AG20443 (cell line): ENCODE data around the gene MDH2.
A peak's percentile ranks its signal among the peaks of the same experiment; 100 is the strongest.
"Not testable (repeated sequence)": the region's sequence is repeated elsewhere in the genome, so short reads cannot be mapped to it uniquely, and the experiment has no call there.

ENCODE experiments used
- DNase-seq: peaks from one replicate; pipeline ENCODE4 v3.0.0; 2012; ENCODE audit warnings: low spot score, mixed read lengths

The MDH2 gene, protein sequence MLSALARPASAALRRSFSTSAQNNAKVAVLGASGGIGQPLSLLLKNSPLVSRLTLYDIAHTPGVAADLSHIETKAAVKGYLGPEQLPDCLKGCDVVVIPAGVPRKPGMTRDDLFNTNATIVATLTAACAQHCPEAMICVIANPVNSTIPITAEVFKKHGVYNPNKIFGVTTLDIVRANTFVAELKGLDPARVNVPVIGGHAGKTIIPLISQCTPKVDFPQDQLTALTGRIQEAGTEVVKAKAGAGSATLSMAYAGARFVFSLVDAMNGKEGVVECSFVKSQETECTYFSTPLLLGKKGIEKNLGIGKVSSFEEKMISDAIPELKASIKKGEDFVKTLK

DNA sequence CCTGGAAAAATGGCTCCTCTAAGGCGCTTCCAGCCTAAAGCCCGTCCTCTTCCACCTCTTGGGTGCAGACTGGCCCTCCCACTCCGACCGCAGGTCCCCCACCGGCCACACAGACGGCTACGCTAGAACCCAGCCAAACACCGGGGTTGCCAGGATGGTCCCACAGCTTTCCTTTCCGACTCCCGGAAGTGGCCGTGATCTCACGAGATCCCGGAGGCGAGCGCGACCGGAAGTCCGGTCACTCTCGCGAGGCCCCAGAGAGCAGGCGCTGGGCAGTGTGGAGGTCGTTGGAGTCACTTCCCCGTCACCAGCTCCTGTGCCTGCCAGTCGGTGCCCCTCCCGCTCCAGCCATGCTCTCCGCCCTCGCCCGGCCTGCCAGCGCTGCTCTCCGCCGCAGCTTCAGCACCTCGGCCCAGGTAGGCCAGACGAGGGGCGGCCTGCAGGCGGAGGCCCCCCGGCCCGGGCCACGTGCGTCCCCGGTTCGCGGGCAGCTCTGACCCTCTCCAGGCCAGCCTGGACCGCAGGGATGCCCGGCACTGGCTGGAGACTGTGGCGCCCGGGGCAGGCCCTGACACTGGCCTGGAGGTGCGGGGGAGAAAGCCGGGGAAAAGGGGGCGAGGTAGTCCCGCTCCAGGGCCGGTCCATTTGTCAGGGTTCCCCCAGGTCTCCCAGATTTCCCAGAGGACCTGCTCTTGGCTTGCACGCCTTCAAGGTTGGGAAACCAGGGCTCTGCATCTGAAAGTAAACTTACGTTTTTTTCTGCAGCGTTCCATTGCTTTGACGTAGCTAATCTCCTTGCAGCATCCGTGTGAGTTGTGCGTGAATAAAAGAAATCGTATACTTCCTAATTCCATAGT, at the start of gene MDH2, which contains the start of gene STYXL1:
TSS of gene MDH2 (plus strand) at position 296 of the 857 bp plus-strand sequence. CDS start at position 351, 55 bp downstream.
TSS of gene STYXL1 (minus strand) at position 190 of the 857 bp plus-strand sequence. CDS start 17,477 bp downstream, outside the sequence.
- DNase-seq = peak; percentile 98

DNA sequence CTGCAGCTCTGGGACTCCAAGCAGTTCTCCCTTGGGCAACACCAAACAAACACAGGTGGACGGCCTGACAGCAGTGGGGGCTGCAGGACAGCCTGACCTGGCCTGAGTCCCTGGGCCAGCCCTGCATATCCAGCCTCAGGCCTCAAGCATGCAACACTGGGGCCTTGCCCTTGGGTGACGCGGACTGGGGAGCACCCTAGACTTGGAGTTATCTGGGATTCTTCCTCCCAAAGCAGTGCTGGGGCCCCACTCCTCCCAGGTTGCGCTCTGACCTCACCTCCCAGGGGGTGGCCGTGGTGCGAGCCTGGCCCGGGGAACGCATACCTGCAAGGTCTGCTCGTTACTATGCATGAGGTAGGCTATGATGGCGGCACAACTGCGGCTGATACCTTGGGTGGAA, 47.3 kb upstream of the MDH2 start:
- DNase-seq = peak; percentile 4

- peak; percentile 1 for DNase-seq
Observed at GRCh38 chr7:76002139-76002538, 45.8 kb upstream of the MDH2 start.

GRCh38 chr7:76002822-76003221, 45.1 kb upstream of the MDH2 start:
- peak; percentile 1 for DNase-seq

GRCh38 chr7:76003351-76003750, 44.6 kb upstream of the MDH2 start:
- peak; percentile 1 for DNase-seq

GRCh38 chr7:76005004-76005403, 42.9 kb upstream of the MDH2 start:
- peak; percentile 0 for DNase-seq

GRCh38 chr7:76008156-76008687, 39.7 kb upstream of the MDH2 start:
- DNase-seq = no peak

- peak; percentile 4 for DNase-seq
Observed at GRCh38 chr7:76009672-76010600, 38.0 kb upstream of the MDH2 start.

DNA sequence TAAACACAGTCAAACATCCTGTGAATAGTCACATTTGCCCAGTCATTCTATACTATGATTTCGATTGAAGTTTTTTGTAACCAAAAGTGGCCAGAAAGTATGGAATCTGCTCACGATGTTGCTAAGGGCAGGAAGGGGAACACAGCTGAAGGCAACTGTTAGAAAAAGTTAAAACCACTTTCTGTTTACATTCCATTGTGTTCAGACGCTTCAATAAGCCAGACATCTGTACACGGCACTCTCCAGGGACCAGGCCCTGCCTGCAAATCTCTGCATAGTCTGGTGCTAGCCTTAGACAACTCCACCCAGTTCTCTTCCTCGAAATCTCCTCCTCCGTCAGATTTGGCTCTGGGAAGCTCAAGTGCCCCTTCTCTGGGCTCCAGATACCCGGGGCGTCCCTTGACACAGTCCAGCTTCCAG, 36.5 kb upstream of the MDH2 start:
- DNase-seq = peak; percentile 88

GRCh38 chr7:76016191-76016947, 31.5 kb upstream of the MDH2 start:
- no peak for DNase-seq

- DNase-seq = not testable (repeated sequence)
Observed at GRCh38 chr7:76018520-76018919, 29.4 kb upstream of the MDH2 start.

DNA sequence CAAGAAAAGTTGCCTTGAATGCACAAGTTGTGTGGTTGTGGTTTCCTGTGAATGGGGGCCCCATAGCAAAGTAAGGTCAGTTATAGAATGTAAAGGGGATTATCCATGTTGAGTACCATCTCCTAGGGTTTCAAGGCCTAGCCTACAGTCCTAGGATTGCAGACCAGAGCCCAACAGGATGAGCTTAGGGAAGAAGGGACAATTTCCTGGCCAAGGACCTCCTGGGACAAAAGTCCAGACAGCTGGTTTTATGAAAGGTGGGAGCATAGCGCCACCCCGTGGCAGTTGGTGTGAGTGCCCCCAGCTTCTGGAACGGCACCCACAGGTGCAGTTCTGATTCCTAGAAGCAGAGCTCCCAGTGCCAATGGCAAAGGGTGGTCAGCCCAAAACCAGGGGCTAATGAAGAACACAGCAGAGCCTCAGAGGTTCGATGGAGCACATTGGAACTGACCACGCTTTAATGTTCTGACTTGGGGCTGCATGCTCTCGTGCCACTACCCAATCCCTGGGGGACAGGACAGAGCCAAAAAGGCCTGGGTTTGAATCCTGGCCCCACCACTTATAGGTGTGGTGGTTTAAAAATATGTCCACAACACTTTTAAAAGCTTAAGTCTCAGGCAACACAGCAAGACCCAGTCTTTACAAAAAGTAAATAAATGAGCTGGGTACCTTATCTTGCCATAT, 27.7 kb upstream of the MDH2 start:
- DNase-seq = peak; percentile 86

DNA sequence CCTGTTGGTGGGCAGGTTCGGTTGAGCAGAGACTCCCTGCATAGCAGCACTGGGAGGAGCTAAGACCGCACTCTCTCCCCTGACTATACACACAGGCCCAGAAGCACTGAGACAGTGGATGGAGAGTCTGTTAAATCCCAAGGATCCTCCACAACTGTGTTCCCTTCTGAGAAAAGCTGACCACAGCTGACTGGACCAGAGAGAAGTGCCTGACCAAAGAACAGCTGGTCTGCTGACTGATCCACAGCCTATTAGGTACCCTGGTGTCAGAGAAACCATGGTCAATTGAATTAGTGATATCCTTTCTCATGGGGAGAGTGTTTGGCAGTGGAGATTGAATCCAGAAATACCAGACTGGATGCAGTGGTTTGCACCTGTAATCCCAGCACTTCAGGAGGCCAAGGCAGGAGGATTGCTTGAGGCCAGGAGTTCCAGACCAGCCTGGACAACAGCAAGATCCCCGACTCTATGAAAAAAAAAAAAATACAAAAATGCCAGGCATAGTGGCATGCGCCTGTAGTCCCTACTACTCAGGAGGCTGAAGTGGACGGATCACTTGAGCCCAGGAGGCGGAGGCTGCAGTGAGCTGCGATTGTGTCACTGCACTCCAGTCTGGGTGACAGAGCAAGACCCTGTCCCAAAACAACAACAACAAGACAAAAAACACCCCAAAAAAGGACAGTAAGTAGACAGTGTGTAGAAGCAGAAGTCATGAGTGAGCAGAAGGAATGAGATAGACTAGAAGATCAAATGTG, 25.7 kb upstream of the MDH2 start:
- DNase-seq = no peak

DNA sequence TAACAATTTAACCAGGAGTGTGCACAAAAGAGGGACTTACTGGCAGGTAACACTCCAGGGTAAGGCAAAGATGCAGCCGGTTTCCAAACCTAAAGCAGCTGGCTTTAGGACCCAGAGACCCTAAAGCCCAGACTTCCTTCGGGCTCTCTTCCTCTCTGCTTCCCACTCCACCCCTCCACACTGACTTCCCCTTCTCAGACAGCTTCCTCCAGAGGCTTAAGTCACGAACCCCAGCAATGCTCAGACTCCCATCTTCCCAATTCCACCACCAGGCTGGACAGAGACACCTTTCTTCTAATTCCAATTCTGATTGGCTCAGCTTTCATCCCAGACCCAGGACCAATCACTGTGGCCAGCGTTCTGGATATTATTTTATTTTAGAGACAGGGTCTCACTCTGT, 24.9 kb upstream of the MDH2 start:
- no peak for DNase-seq

- DNase-seq = not testable (repeated sequence)
Observed at GRCh38 chr7:76029682-76030081, 18.2 kb upstream of the MDH2 start.

DNA sequence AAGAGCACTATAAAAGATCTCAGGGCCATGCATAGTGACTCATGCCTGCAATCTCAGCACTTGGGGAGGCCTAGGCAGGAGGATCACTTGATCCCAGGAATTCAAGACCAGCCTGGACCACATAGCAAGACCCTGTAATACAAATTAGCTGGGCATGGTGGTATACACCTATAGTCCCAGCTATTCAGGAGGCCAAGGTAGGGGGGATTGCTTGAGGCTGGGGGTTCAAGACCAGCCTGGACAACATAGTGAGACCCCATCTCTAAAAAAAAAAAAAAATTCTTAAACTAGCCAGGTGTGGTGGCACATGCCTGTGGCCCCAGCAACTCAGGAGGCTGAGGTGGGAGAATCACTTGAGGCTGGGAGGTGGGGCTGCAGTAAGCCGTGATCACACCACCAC, 15.9 kb upstream of the MDH2 start:
- DNase-seq = no peak

- DNase-seq = peak; percentile 91
Observed at GRCh38 chr7:76037310-76037709, 10.6 kb upstream of the MDH2 start.

- DNase-seq = no peak
Observed at GRCh38 chr7:76040126-76040525, 7.8 kb upstream of the MDH2 start.

DNA sequence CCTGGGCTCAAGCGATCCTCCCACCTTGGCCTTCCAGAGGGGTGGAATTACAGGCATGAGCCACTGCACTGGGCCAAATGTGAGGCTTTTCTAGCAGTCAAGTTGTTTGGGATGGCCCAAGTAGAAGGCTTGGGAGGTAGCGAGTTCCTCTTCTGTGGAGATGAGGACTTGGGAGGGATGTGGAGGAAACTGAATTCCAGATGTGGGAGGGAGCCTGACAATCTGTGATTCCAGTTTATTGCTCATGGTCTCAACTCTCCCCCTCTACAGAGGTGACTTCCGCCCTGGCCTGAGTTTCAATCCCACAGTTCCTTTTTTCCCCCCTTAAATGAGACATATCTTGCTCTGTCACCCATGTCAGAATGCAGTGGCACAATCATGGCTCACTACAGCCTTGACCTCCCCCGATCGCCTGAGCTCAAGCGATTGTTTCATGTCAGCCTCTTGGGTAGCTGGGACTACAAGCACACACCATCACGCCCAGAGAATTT, 3.5 kb upstream of the MDH2 start:
- DNase-seq = no peak
